Astrocyte (in vitro differentiated cells and primary cell): ENCODE measurements around the gene NT5C3A. TPM values are rescaled to one million over a fixed set of nuclear protein-coding genes. Genes with fewer than 3 reads are reported as not detected.
"Not testable (repeated sequence)": the region's sequence is repeated elsewhere in the genome, so short reads cannot be mapped to it uniquely, and the experiment has no call there.

Experiments
- DNase-seq: peaks from one replicate; pipeline ENCODE4 v3.0.0-alpha.2; 2010; ENCODE audit warnings: low read depth
- FAIRE-seq: peaks from 2 replicates; lab custom pipeline; 2011; peaks lifted over from hg19 to GRCh38; lab: Jason Lieb, UNC
- H2AFZ ChIP-seq: 2 replicates; pipeline ENCODE4 v1.6.0; 2012; ENCODE audit warnings: low read depth, low read length, inconsistent platforms
- H3K27ac ChIP-seq: 2 replicates; pipeline ENCODE4 v1.5.1; 2011; ENCODE audit warnings: low read depth, low read length, inconsistent platforms
- H3K27me3 ChIP-seq: 2 replicates; pipeline ENCODE4 v1.6.0; 2011; ENCODE audit warnings: low read length, inconsistent platforms; ENCODE audit not compliant: insufficient read depth
- H3K36me3 ChIP-seq: 2 replicates; pipeline ENCODE4 v1.5.1; 2011; ENCODE audit warnings: low read length, inconsistent platforms; ENCODE audit not compliant: insufficient read depth
- H3K4me1 ChIP-seq: 2 replicates; pipeline ENCODE4 v1.5.1; 2011; ENCODE audit warnings: low read length, inconsistent platforms; ENCODE audit not compliant: insufficient read depth
- H3K4me2 ChIP-seq: 2 replicates; pipeline ENCODE4 v1.6.0; 2012; ENCODE audit warnings: low read length, inconsistent platforms
- H3K4me3 ChIP-seq: 2 replicates; pipeline ENCODE4 v1.5.1; 2011; ENCODE audit warnings: low read depth, mild to moderate bottlenecking, low read length, inconsistent platforms; ENCODE audit not compliant: insufficient read depth
- H3K79me2 ChIP-seq: 2 replicates; pipeline ENCODE4 v1.6.0; 2012; ENCODE audit warnings: mild to moderate bottlenecking, low read length, inconsistent platforms; ENCODE audit not compliant: insufficient read depth
- H3K9ac ChIP-seq: 2 replicates; pipeline ENCODE4 v1.6.0; 2012; ENCODE audit warnings: mild to moderate bottlenecking, low read length, inconsistent platforms
- H3K9me3 ChIP-seq: 2 replicates; pipeline ENCODE4 v1.5.1; 2012; ENCODE audit warnings: low read depth, mild to moderate bottlenecking, low read length, inconsistent platforms; ENCODE audit not compliant: insufficient read depth
- H4K20me1 ChIP-seq: 2 replicates; pipeline ENCODE4 v1.6.0; 2012; ENCODE audit warnings: low read length, inconsistent platforms; ENCODE audit not compliant: insufficient read depth
- H3K27ac Mint-ChIP-seq: one replicate; pipeline ENCODE4 v1.8.0; 2021; ENCODE audit warnings: mild to moderate bottlenecking, mixed read lengths; ENCODE audit not compliant: unreplicated experiment
- H3K27me3 Mint-ChIP-seq: one replicate; pipeline ENCODE4 v1.8.0; 2021; ENCODE audit warnings: low read depth, mixed read lengths; ENCODE audit not compliant: unreplicated experiment
- H3K36me3 Mint-ChIP-seq: one replicate; pipeline ENCODE4 v1.8.0; 2021; ENCODE audit warnings: low read depth, mixed read lengths; ENCODE audit not compliant: unreplicated experiment
- H3K4me1 Mint-ChIP-seq: one replicate; pipeline ENCODE4 v1.8.0; 2021; ENCODE audit warnings: low read depth, mixed read lengths; ENCODE audit not compliant: unreplicated experiment
- H3K4me3 Mint-ChIP-seq: one replicate; pipeline ENCODE4 v1.8.0; 2021; ENCODE audit warnings: mild to moderate bottlenecking, moderate library complexity, mixed read lengths; ENCODE audit not compliant: unreplicated experiment
- H3K9me3 Mint-ChIP-seq: one replicate; pipeline ENCODE4 v1.8.0; 2021; ENCODE audit warnings: mild to moderate bottlenecking, mixed read lengths; ENCODE audit not compliant: unreplicated experiment
- CTCF ChIP-seq: IDR thresholded peaks from 2 replicates; pipeline ENCODE4 v1.5.1; 2011; ENCODE audit warnings: low read depth, mild to moderate bottlenecking, inconsistent platforms, low read length, moderate library complexity; ENCODE audit not compliant: insufficient read depth
- EZH2 ChIP-seq: IDR thresholded peaks from 2 replicates; pipeline ENCODE4 v1.6.1; 2012; ENCODE audit warnings: mild to moderate bottlenecking, low read length, inconsistent platforms; ENCODE audit not compliant: insufficient read depth
- total RNA-seq: library from RNA; stranded (reverse); gene quantifications from 2 replicates; pipeline ENCODE4 v1.2.1, GENCODE V29; 2021

Gene NT5C3A
- total RNA-seq, 1 donor from 2014 or later = 24.1 TPM

GRCh38 chr7:33012364-33012763 lies 50.2 kb downstream of the NT5C3A start:
- Mint-ChIP-seq H3K9me3 (no peaks in the 10 kb centered on the region), H3K27me3 (no peaks in the 10 kb centered on the region), H3K4me3 (no peak overlapping the region), H3K27ac (no peak overlapping the region), H3K4me1 (no peaks in the 10 kb centered on the region), H3K36me3 (peaks cover 12% of the 10 kb centered on the region)
- Histone ChIP-seq H3K36me3 (peaks cover 9% of the 10 kb centered on the region), H3K4me1 (no peaks in the 10 kb centered on the region), H3K9ac (no peak overlapping the region), H3K27me3 (no peaks in the 10 kb centered on the region), H3K4me2 (no peak overlapping the region), H3K9me3 (no peaks in the 10 kb centered on the region), H3K27ac (no peak overlapping the region), H4K20me1 (no peaks in the 10 kb centered on the region), H2AFZ (no peak overlapping the region), H3K4me3 (no peak overlapping the region), H3K79me2 (no peaks in the 10 kb centered on the region)
- FAIRE-seq (no peak), DNase-seq (no peak)
- TF ChIP-seq EZH2 (no peak), CTCF (no peak)

GRCh38 chr7:33009734-33010133 lies 52.8 kb downstream of the NT5C3A start:
- Histone ChIP-seq H3K9ac (no peak overlapping the region), H3K4me3 (no peak overlapping the region), H3K79me2 (no peaks in the 10 kb centered on the region), H2AFZ (no peak overlapping the region), H3K4me1 (no peaks in the 10 kb centered on the region), H3K27me3 (no peaks in the 10 kb centered on the region), H3K27ac (no peak overlapping the region), H3K9me3 (no peaks in the 10 kb centered on the region), H3K4me2 (no peak overlapping the region), H3K36me3 (peaks cover 3% of the 10 kb centered on the region), H4K20me1 (no peaks in the 10 kb centered on the region)
- H3K27me3 Mint-ChIP-seq = no peaks in the 10 kb centered on the region
- H3K36me3 Mint-ChIP-seq = peaks cover 12% of the 10 kb centered on the region
- TF ChIP-seq EZH2 = no peak
- no peak for TF ChIP-seq CTCF
- no peaks in the 10 kb centered on the region for H3K9me3 Mint-ChIP-seq
- FAIRE-seq (no peak), DNase-seq (no peak)
- H3K27ac Mint-ChIP-seq = no peak overlapping the region
- no peak overlapping the region for H3K4me3 Mint-ChIP-seq
- H3K4me1 Mint-ChIP-seq = no peaks in the 10 kb centered on the region

- not testable (repeated sequence) for H4K20me1 ChIP-seq, H3K27ac ChIP-seq, H3K27ac Mint-ChIP-seq, H3K9ac ChIP-seq, H3K9me3 ChIP-seq, H3K4me1 Mint-ChIP-seq, H3K4me2 ChIP-seq, DNase-seq, H3K27me3 ChIP-seq, H3K9me3 Mint-ChIP-seq, H2AFZ ChIP-seq, H3K4me1 ChIP-seq, FAIRE-seq, H3K36me3 ChIP-seq, H3K4me3 Mint-ChIP-seq, H3K79me2 ChIP-seq, H3K27me3 Mint-ChIP-seq, H3K4me3 ChIP-seq
- peaks cover 17% of the 10 kb centered on the region for H3K36me3 Mint-ChIP-seq
Measured at GRCh38 chr7:33005690-33006089, 56.9 kb downstream of the NT5C3A start.

- not testable (repeated sequence) for H3K27ac ChIP-seq, H4K20me1 ChIP-seq, H3K4me3 ChIP-seq, H3K27ac Mint-ChIP-seq, H3K27me3 Mint-ChIP-seq, H3K9me3 Mint-ChIP-seq, H3K4me1 Mint-ChIP-seq, H3K36me3 ChIP-seq, H3K9me3 ChIP-seq, H3K4me3 Mint-ChIP-seq, FAIRE-seq, H2AFZ ChIP-seq, H3K4me2 ChIP-seq, DNase-seq, H3K9ac ChIP-seq, H3K27me3 ChIP-seq, H3K79me2 ChIP-seq, H3K4me1 ChIP-seq
- peaks cover 15% of the 10 kb centered on the region for H3K36me3 Mint-ChIP-seq
Measured at GRCh38 chr7:33005193-33005592, 57.4 kb downstream of the NT5C3A start.

- H3K27me3 Mint-ChIP-seq, DNase-seq: not testable (repeated sequence)
Measured at GRCh38 chr7:33004104-33004616, 58.4 kb downstream of the NT5C3A start.

More at GRCh38 chr7:33004104-33004616, 58.4 kb downstream of the NT5C3A start:
- H3K36me3 Mint-ChIP-seq = peaks cover 15% of the 10 kb centered on the region
- not testable (repeated sequence) for H4K20me1 ChIP-seq, H3K9me3 ChIP-seq, H3K4me3 ChIP-seq, H3K4me2 ChIP-seq, H3K36me3 ChIP-seq, H3K9me3 Mint-ChIP-seq, H2AFZ ChIP-seq, H3K27me3 ChIP-seq, H3K4me1 Mint-ChIP-seq, H3K9ac ChIP-seq, H3K4me3 Mint-ChIP-seq, H3K27ac Mint-ChIP-seq, H3K27ac ChIP-seq, FAIRE-seq, H3K4me1 ChIP-seq, H3K79me2 ChIP-seq
